Measurements from ENCODE around the gene PDS5B.

DNA sequence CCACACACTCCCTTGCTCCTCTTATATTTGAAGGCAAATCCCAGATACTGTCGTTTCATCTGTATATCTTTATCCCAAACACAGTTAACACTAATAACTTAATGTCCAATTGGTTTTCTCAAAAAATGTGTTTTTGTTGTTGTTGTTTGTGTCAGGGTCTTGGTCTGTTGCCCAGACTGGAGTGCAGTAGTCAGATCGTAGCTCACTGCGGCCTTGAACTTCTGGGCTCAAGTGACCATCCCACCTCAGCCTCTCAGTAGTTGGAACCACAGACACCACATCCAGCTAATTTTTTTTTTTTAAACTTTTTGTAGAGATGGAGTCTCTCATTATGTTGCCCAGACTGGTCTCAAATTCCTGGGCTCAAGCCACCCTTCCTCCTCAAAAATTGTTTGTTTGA is 137.7 kb downstream of the PDS5B start:
- no peak for TF ChIP-seq CTCF (IDR thresholded peaks at IDR 0.05)
- no peak for TF ChIP-seq POLR2A (IDR thresholded peaks at IDR 0.05)
